ENCODE measurements around the gene LY6G6F.

The LY6G6F gene

GRCh38 chr6:31727717-31728671, 21.3 kb downstream of the LY6G6F start:
- no peak for DNase-seq
- no peak overlapping the region for H3K27ac ChIP-seq

GRCh38 chr6:31728767-31729514, 22.3 kb downstream of the LY6G6F start, which contains the start of gene DDAH2:
Gene DDAH2 (minus strand): TSS chr6:31729299. CDS start chr6:31729161, 138 bp downstream.
- Histone ChIP-seq H3K9me3 (ENCODE audit: severe bottlenecking) (no peaks in the 10 kb centered on the region), H3K4me3 (ENCODE audit: low read depth, low read length) (peak within 1 kb of the TSS; percentile 82), H3K27ac (peak within 1 kb of the TSS; percentile 81), H3K27me3 (ENCODE audit: insufficient read depth, low read depth, severe bottlenecking) (no peaks in the 10 kb centered on the region), H3K36me3 (peaks cover 61% of the 10 kb centered on the region)
- no peak for DNase-seq
- peak; percentile 90; the same call in 1 of the 2 replicates for TF ChIP-seq CTCF (IDR thresholded peaks at IDR 0.05; ENCODE audit: low read depth, low read length)

More at GRCh38 chr6:31727717-31728671, 21.3 kb downstream of the LY6G6F start:
- peaks cover 51% of the 10 kb centered on the region for H3K36me3 ChIP-seq
- H3K4me3 ChIP-seq (ENCODE audit: low read depth, low read length), result no peak overlapping the region
- no peak for TF ChIP-seq CTCF (IDR thresholded peaks at IDR 0.05; ENCODE audit: low read depth, low read length)
- no peaks in the 10 kb centered on the region for H3K27me3 ChIP-seq (ENCODE audit: insufficient read depth, low read depth, severe bottlenecking)
- H3K9me3 ChIP-seq (ENCODE audit: severe bottlenecking), result no peaks in the 10 kb centered on the region

- no peak; the same call in 1 of the 2 replicates for TF ChIP-seq CTCF (IDR thresholded peaks at IDR 0.05; ENCODE audit: low read depth, low read length)
- Histone ChIP-seq H3K4me3 (ENCODE audit: low read depth, low read length) (peak overlapping the region; percentile 82), H3K27me3 (ENCODE audit: insufficient read depth, low read depth, severe bottlenecking) (no peaks in the 10 kb centered on the region), H3K9me3 (ENCODE audit: severe bottlenecking) (no peaks in the 10 kb centered on the region), H3K36me3 (peaks cover 67% of the 10 kb centered on the region), H3K27ac (peak overlapping the region; percentile 81)
- DNase-seq, result peak; percentile 98
These were observed 22.9 kb downstream of the LY6G6F start for GRCh38 chr6:31729515-31729978.

- H3K36me3 ChIP-seq, result peaks cover 68% of the 10 kb centered on the region
- no peaks in the 10 kb centered on the region for H3K27me3 ChIP-seq (ENCODE audit: insufficient read depth, low read depth, severe bottlenecking)
- peak overlapping the region; percentile 81 for H3K27ac ChIP-seq
- DNase-seq, result peak; percentile 94
- H3K4me3 ChIP-seq (ENCODE audit: low read depth, low read length), result peak overlapping the region; percentile 82
- no peaks in the 10 kb centered on the region for H3K9me3 ChIP-seq (ENCODE audit: severe bottlenecking)
- TF ChIP-seq CTCF (IDR thresholded peaks at IDR 0.05; ENCODE audit: low read depth, low read length), result peak; percentile 14; the same call in 1 of the 2 replicates
These were observed 23.4 kb downstream of the LY6G6F start for GRCh38 chr6:31729979-31730630.

GRCh38 chr6:31730631-31731086, 24.0 kb downstream of the LY6G6F start:
- DNase-seq, result no peak
- Histone ChIP-seq H3K27me3 (ENCODE audit: insufficient read depth, low read depth, severe bottlenecking) (no peaks in the 10 kb centered on the region), H3K27ac (peak overlapping the region; percentile 81), H3K36me3 (peaks cover 68% of the 10 kb centered on the region), H3K4me3 (ENCODE audit: low read depth, low read length) (no peak overlapping the region), H3K9me3 (ENCODE audit: severe bottlenecking) (no peaks in the 10 kb centered on the region)
- no peak for TF ChIP-seq CTCF (IDR thresholded peaks at IDR 0.05; ENCODE audit: low read depth, low read length)

Data from WERI-Rb-1 (cell line).